ENCODE data around the gene VWC2.

DNA sequence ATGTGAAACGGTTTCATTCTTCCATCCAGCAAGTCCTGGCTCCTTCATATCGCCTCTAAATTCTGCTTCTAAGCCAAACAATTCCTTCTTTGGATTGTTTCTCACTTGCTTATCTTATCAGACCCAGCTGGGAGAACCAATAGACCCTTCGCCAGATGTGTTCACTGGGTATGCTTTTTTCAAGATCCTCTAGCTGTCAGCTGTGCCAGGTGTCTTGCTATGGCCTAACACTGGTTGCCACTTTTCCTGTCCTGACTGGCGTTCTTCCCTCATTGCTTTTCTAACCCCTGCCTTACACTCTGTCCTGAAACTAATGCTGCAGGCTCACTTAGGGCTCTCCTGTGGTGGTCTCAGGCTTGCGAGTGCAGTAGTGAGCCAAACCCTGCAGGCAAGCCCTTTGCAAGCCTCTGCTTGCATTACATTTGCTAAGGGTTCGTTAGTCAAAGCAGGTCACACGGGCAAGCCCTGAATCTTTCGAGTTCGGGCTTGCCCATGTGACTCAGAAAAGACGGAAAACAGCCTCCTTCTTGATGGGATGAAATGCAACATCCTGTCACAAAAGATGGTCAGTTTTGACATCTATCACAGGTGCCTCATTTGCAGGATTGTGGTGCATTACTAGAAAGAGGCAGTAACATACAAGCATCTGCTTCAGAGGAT lies 92.8 kb downstream of the VWC2 start:
- TF ChIP-seq, protein P1, sequence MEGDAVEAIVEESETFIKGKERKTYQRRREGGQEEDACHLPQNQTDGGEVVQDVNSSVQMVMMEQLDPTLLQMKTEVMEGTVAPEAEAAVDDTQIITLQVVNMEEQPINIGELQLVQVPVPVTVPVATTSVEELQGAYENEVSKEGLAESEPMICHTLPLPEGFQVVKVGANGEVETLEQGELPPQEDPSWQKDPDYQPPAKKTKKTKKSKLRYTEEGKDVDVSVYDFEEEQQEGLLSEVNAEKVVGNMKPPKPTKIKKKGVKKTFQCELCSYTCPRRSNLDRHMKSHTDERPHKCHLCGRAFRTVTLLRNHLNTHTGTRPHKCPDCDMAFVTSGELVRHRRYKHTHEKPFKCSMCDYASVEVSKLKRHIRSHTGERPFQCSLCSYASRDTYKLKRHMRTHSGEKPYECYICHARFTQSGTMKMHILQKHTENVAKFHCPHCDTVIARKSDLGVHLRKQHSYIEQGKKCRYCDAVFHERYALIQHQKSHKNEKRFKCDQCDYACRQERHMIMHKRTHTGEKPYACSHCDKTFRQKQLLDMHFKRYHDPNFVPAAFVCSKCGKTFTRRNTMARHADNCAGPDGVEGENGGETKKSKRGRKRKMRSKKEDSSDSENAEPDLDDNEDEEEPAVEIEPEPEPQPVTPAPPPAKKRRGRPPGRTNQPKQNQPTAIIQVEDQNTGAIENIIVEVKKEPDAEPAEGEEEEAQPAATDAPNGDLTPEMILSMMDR (conservative IDR thresholded peaks at IDR 0.05; ENCODE audit: low read length) = no peak
- TF ChIP-seq EZH2phosphoT487 (IDR thresholded peaks at IDR 0.05; ENCODE audit: borderline replicate concordance, low read depth, low read length) = no peak
